Activated CD8-positive, alpha-beta memory T cell treated with anti-CD3 and anti-CD28 coated beads, Interleukin-2, amount 50 U/mL, for 48 hours (primary cell): ENCODE results near the gene FLNA.
"Not testable (repeated sequence)": the region's sequence is repeated elsewhere in the genome, so short reads cannot be mapped to it uniquely, and the experiment has no call there.

Source experiments
- DNase-seq: peaks from one replicate; pipeline ENCODE4 v3.0.0-alpha.2; 2020

Gene FLNA

GRCh38 chrX:154358829-154359228 lies 15.6 kb downstream of the FLNA start:
- no peak for DNase-seq

GRCh38 chrX:154358011-154358410 lies 16.4 kb downstream of the FLNA start:
- DNase-seq = no peak

- no peak for DNase-seq
Measured at GRCh38 chrX:154357205-154357604, 17.2 kb downstream of the FLNA start.

GRCh38 chrX:154356596-154356995 lies 17.8 kb downstream of the FLNA start:
- no peak for DNase-seq

- no peak for DNase-seq
Measured at GRCh38 chrX:154355776-154356140, 18.7 kb downstream of the FLNA start.

GRCh38 chrX:154355094-154355775 lies 19.2 kb downstream of the FLNA start:
- no peak for DNase-seq

- DNase-seq = no peak
Measured at GRCh38 chrX:154354516-154354915, 19.9 kb downstream of the FLNA start.

GRCh38 chrX:154354013-154354412 lies 20.4 kb downstream of the FLNA start:
- no peak for DNase-seq

GRCh38 chrX:154353172-154353843 lies 21.1 kb downstream of the FLNA start:
- DNase-seq = no peak

GRCh38 chrX:154352466-154352865 lies 22.0 kb downstream of the FLNA start:
- DNase-seq = no peak

GRCh38 chrX:154352012-154352401 lies 22.4 kb downstream of the FLNA start:
- no peak for DNase-seq

- DNase-seq = no peak
Measured at GRCh38 chrX:154351183-154352011, 23.0 kb downstream of the FLNA start.

GRCh38 chrX:154350429-154351182 lies 23.8 kb downstream of the FLNA start:
- no peak for DNase-seq

GRCh38 chrX:154349979-154350378 lies 24.5 kb downstream of the FLNA start:
- no peak for DNase-seq

- DNase-seq = no peak
Measured at GRCh38 chrX:154349359-154349935, 25.0 kb downstream of the FLNA start.

GRCh38 chrX:154348646-154349358 lies 25.6 kb downstream of the FLNA start:
- DNase-seq = no peak

- DNase-seq = no peak
Measured at GRCh38 chrX:154348114-154348531, 26.3 kb downstream of the FLNA start.

- DNase-seq = not testable (repeated sequence)
Measured at GRCh38 chrX:154343620-154344019, 30.8 kb downstream of the FLNA start.

GRCh38 chrX:154343063-154343462 lies 31.4 kb downstream of the FLNA start:
- not testable (repeated sequence) for DNase-seq

GRCh38 chrX:154341399-154342298 lies 32.8 kb downstream of the FLNA start:
- DNase-seq = not testable (repeated sequence)

- no peak for DNase-seq
Measured at GRCh38 chrX:154334496-154334895, 39.9 kb downstream of the FLNA start.
